Activated T-cell treated with anti-CD3 and anti-CD28 coated beads, Interleukin-2, amount 50 U/mL, for 48 hours (primary cell): ENCODE results near the gene PCDHGB2.
"Not testable (repeated sequence)": the region's sequence is repeated elsewhere in the genome, so short reads cannot be mapped to it uniquely, and the experiment has no call there.

Experiments
- DNase-seq, 2 experiments: peaks; one replicate each; pipeline ENCODE4 v3.0.0-alpha.2; 2020

The PCDHGB2 gene

GRCh38 chr5:141387557-141388311 is 27.9 kb downstream of the PCDHGB2 start, which contains the start of gene PCDHGB4:
Gene PCDHGB4 (plus strand): TSS chr5:141387698. CDS start chr5:141387885, 187 bp downstream.
- not testable (repeated sequence) for DNase-seq

- no peak for DNase-seq
Observed at GRCh38 chr5:141388661-141389060, 28.9 kb downstream of the PCDHGB2 start.

- DNase-seq: no peak
Observed at GRCh38 chr5:141389153-141390042, 29.6 kb downstream of the PCDHGB2 start.

- no peak for DNase-seq
Observed at GRCh38 chr5:141392429-141393198, 32.8 kb downstream of the PCDHGB2 start, which contains the start of gene PCDHGA8. Gene PCDHGA8 (plus strand): TSS chr5:141392633. CDS start chr5:141392814, 181 bp downstream.

GRCh38 chr5:141393267-141393666 is 33.5 kb downstream of the PCDHGB2 start:
- no peak for DNase-seq

- not testable (repeated sequence) for DNase-seq
Observed at GRCh38 chr5:141394401-141395187, 34.8 kb downstream of the PCDHGB2 start.

- DNase-seq: peak in 1 of 2 experiments; percentile 58
Observed at GRCh38 chr5:141397756-141398551, 38.2 kb downstream of the PCDHGB2 start, which contains the start of gene PCDHGB5. Gene PCDHGB5 (plus strand): TSS chr5:141397947. CDS start chr5:141398128, 181 bp downstream.

- no peak for DNase-seq
Observed at GRCh38 chr5:141398608-141399007, 38.8 kb downstream of the PCDHGB2 start.

- no peak for DNase-seq
Observed at GRCh38 chr5:141399555-141400258, 39.9 kb downstream of the PCDHGB2 start.

GRCh38 chr5:141402553-141403243 is 42.9 kb downstream of the PCDHGB2 start, which contains the start of gene PCDHGA9:
Gene PCDHGA9 (plus strand): TSS chr5:141402778. CDS start chr5:141402953, 175 bp downstream.
- DNase-seq: no peak

- no peak for DNase-seq
Observed at GRCh38 chr5:141403387-141403786, 43.6 kb downstream of the PCDHGB2 start.

- DNase-seq: peak; percentile 60 to 64
Observed at GRCh38 chr5:141407790-141408505, 48.2 kb downstream of the PCDHGB2 start, which contains the start of gene PCDHGB6. Gene PCDHGB6 (plus strand): TSS chr5:141408021. CDS start chr5:141408203, 182 bp downstream.

GRCh38 chr5:141409598-141410306 is 50.0 kb downstream of the PCDHGB2 start:
- DNase-seq: no peak

GRCh38 chr5:141411575-141411974 is 51.8 kb downstream of the PCDHGB2 start:
- DNase-seq: no peak
